Measurements from ENCODE around the gene OPN1LW. TPM values are rescaled to one million over a fixed set of nuclear protein-coding genes. Genes with fewer than 3 reads are reported as not detected.
"Not testable (repeated sequence)": the region's sequence is repeated elsewhere in the genome, so short reads cannot be mapped to it uniquely, and the experiment has no call there.

OPN1LW gene
- polyA plus RNA-seq, 3 donors, result not detected

DNA sequence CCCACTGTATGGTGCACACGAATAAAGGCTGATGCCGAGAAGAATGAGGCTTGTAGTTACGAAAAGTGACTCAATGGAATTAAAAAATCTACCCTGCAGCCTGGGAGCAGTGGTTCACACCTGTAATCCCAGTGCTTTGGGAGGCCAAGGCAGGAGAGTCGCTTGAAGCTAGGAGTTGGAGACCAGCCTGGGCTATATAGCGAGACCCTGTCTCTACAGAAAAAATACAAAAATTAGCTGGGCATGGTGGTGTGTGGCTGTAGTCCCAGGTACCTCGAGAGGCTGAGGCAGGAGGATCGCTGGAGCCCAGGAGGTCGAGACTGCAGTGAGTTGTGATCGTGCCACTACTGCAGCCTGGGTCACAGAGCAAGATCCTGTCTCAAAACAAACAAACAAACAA, 11.7 kb upstream of the OPN1LW start:
- DNase-seq, result no peak

GRCh38 chrX:154135458-154136229, 8.4 kb upstream of the OPN1LW start:
- DNase-seq, result no peak

DNA sequence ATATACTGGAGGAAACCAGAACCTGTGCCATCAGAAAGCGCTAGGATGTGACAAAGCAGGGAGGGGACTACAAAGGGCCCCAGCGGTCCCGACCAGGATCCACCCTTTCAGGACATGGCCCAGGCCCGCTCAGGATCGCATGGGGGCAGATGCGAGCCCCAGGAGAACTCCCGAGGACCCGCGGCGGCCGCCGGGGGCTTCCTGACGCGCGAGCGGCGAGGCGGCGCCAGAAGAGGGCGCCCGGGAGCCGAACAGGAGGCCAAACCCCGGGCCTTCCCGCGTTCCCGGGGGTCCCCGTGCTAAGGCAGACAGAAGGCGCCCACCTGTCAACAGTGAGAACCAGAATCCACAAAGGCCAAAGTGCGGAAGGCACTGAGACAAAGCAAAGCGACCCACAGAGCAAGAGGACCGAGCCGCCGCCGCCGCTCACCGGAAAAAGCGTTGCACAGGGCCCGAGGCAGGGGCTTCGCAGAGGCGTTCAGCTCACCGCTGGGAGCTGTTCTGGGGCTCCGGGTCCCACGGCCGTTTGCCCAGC, 7.3 kb upstream of the OPN1LW start:
- DNase-seq, result peak; percentile 61

DNA sequence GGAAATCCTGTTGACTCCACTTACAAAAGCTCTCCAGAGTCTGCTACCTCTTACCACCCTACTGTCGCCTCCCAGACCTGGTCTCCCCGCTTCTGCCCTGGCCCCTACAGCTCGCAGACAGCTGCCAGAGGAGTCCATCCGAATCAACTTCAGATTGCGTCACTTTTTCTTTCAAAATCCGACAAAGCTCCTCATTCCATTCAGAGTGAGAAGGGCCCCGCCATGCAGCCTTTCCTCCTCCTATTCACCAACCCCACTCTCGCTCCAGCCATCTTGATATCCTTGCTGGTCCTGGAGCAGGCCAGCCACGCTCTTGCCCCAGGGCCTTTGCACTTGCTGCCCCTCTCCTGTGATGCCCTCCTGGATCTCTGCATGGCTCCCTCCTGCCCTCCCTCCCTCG, 5.2 kb upstream of the OPN1LW start:
- no peak for DNase-seq

DNA sequence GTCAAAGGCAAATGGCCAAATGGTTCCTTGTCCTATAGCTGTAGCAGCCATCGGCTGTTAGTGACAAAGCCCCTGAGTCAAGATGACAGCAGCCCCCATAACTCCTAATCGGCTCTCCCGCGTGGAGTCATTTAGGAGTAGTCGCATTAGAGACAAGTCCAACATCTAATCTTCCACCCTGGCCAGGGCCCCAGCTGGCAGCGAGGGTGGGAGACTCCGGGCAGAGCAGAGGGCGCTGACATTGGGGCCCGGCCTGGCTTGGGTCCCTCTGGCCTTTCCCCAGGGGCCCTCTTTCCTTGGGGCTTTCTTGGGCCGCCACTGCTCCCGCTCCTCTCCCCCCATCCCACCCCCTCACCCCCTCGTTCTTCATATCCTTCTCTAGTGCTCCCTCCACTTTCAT, 3.8 kb upstream of the OPN1LW start:
- no peak for DNase-seq

GRCh38 chrX:154140742-154141141, 3.3 kb upstream of the OPN1LW start:
- no peak for DNase-seq

GRCh38 chrX:154142386-154142785, 1.7 kb upstream of the OPN1LW start:
- no peak for DNase-seq

- no peak for DNase-seq
Measured at GRCh38 chrX:154142950-154143745, 895 bp upstream of the OPN1LW start.

GRCh38 chrX:154151030-154151429, 7.0 kb downstream of the OPN1LW start:
- DNase-seq, result not testable (repeated sequence)

- DNase-seq, result not testable (repeated sequence)
Measured at GRCh38 chrX:154156221-154156620, 12.2 kb downstream of the OPN1LW start.

DNA sequence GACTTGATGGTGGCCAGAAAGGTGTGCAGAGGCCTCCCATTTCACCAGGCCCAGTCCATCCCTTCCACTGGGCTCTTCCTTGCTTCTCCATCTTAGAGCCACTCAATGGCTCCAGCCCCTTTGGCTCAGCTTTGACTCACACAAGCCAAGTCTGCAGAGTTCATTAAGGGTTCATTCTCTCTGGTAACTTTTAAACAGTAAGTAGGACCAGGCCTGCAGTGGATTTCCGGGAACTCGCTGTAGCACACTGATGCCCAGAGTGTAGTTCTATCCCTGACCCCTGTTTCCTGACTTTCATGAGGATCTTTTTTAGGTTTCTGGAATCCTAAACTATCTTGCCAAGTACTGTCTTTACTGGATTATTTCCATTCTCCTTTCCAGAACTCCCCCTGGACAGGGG, 13.2 kb downstream of the OPN1LW start:
- DNase-seq, result not testable (repeated sequence)

- not testable (repeated sequence) for DNase-seq
Measured at GRCh38 chrX:154159345-154159744, 15.3 kb downstream of the OPN1LW start.

GRCh38 chrX:154164902-154165301, 20.9 kb downstream of the OPN1LW start:
- not testable (repeated sequence) for DNase-seq

DNA sequence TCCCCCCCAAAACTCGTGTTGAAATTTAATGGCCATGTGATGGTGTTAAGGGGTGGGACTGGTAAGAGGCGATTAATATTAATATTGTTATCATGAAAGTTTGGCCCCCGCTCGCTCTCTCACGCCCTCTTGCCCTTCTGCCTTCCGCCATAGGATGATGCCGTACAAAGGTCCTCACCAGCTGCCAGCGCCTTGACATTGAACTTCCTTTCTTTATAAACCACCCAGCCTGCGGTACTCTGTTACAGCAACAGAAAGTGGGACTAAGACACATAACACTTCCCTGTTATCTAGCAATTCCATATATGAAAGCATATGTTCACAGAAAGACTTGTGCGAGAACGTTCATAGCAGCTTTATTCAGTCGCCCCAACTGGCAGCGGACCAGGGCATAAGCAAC, 24.3 kb downstream of the OPN1LW start:
- DNase-seq, result not testable (repeated sequence)

GRCh38 chrX:154172535-154172943, 28.5 kb downstream of the OPN1LW start:
- DNase-seq, result not testable (repeated sequence)

DNA sequence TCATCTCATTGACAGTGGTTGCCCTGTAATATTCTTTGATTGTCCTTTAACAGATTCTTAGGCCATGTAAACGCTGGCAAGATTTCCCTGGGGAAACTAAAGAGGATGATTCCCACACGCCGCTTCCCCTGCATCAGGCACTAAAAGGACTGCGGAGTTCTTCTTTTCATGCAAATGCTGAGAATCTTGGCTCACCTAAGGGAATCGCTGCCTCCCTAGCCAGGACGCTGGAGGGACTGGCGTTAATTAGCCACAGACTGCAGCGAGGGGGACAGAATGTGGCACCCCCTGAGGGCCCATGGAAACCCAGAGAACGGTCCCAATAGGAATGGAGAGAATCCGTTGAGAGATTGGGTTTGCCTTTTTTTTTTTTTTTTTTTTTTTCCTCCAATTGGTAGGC, 30.3 kb downstream of the OPN1LW start:
- DNase-seq, result not testable (repeated sequence)

DNA sequence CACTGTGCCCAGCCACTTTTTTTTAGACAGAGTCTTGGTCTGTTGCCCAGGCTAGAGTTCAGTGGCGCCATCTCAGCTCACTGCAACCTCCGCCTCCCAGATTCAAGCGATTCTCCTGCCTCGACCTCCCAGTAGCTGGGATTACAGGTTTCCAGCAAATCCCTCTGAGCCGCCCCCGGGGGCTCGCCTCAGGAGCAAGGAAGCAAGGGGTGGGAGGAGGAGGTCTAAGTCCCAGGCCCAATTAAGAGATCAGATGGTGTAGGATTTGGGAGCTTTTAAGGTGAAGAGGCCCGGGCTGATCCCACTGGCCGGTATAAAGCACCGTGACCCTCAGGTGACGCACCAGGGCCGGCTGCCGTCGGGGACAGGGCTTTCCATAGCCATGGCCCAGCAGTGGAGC, 38.3 kb downstream of the OPN1LW start, which contains the start of gene OPN1MW:
Gene OPN1MW (plus strand): TSS at position 301 of the 400 bp plus-strand sequence. CDS start 82 bp downstream, at position 383.
- not testable (repeated sequence) for DNase-seq

- not testable (repeated sequence) for DNase-seq
Measured at GRCh38 chrX:154183794-154184193, 39.8 kb downstream of the OPN1LW start.

DNA sequence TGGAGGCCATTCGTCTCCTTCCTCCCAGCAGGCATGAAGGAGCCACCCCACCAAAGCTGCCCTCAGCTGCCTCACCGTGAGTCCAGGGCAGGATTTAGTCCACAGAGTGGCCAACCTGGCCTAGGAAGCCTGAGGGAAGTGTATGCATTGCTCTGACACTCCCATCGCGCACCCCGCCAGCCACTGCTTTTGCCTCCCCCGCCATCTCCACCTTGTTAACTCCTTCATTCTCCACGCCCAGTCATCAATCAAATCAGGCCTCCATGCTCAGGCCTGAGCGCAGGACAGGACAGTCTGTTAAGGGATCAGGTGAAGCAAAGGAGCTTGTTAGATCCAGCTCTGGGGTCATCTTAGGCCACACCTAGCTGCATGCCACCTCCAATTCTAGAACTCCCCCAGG, 48.8 kb downstream of the OPN1LW start:
- DNase-seq, result not testable (repeated sequence)

DNA sequence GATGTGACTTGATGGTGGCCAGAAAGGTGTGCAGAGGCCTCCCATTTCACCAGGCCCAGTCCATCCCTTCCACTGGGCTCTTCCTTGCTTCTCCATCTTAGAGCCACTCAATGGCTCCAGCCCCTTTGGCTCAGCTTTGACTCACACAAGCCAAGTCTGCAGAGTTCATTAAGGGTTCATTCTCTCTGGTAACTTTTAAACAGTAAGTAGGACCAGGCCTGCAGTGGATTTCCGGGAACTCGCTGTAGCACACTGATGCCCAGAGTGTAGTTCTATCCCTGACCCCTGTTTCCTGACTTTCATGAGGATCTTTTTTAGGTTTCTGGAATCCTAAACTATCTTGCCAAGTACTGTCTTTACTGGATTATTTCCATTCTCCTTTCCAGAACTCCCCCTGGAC, 50.3 kb downstream of the OPN1LW start:
- DNase-seq, result not testable (repeated sequence)

- not testable (repeated sequence) for DNase-seq
Measured at GRCh38 chrX:154196466-154196865, 52.4 kb downstream of the OPN1LW start.
